Dendritic cell treated with granulocyte-macrophage colony-stimulating factor and Interleukin-4, amounts not matched to agents 40 ng/mL and 50 ng/mL, for 4 days (primary cell): ENCODE measurements around the gene ATG7.
"Not testable (repeated sequence)": the region's sequence is repeated elsewhere in the genome, so short reads cannot be mapped to it uniquely, and the experiment has no call there.

Experiments used
- H3K27ac Mint-ChIP-seq: one replicate; pipeline ENCODE4 v1.8.0; 2022; ENCODE audit warnings: mild to moderate bottlenecking, mixed read lengths
- H3K27me3 Mint-ChIP-seq: one replicate; pipeline ENCODE4 v1.8.0; 2022; ENCODE audit warnings: mild to moderate bottlenecking, mixed read lengths
- H3K36me3 Mint-ChIP-seq: one replicate; pipeline ENCODE4 v1.8.0; 2022; ENCODE audit warnings: low read depth, mixed read lengths
- H3K4me1 Mint-ChIP-seq: one replicate; pipeline ENCODE4 v1.8.0; 2022; ENCODE audit warnings: low read depth, mixed read lengths
- H3K4me3 Mint-ChIP-seq: one replicate; pipeline ENCODE4 v1.8.0; 2022; ENCODE audit warnings: mild to moderate bottlenecking, moderate library complexity, mixed read lengths
- H3K9me3 Mint-ChIP-seq: one replicate; pipeline ENCODE4 v1.8.0; 2022; ENCODE audit warnings: mixed read lengths
- intact Hi-C: fragments of 100-400 bp; cut with micrococcal nuclease; formaldehyde crosslinking; loops from one replicate; pipeline ENCODE4 v1.15.0; 2022

ATG7 gene

DNA sequence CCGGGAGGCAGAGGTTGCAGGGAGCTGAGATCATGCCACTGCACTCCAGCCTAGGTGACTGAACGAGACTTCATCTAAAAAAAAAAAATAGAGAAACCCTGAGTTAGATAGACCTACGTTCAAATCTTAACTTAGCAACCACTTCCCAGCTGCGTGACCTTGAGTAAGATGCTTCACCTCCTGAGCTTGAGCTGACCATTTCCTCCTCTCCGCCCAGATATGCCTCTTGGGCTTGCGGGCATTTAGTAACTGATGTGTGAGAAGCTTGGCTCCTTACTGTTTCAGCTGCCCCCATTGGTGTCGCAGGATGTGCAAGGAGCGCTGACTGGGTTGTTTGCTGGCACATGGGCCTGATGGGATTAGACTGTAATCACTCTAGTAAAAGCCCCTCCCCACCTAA, 26.9 kb upstream of the ATG7 start:
- intact Hi-C loops, result no loop called here
- H3K4me1 Mint-ChIP-seq, result peaks cover 40% of the 10 kb centered on the region
- no peaks in the 10 kb centered on the region for H3K9me3 Mint-ChIP-seq
- H3K27me3 Mint-ChIP-seq, result peaks cover 6% of the 10 kb centered on the region
- H3K4me3 Mint-ChIP-seq, result no peak overlapping the region
- no peak overlapping the region for H3K27ac Mint-ChIP-seq
- peaks cover 79% of the 10 kb centered on the region for H3K36me3 Mint-ChIP-seq

DNA sequence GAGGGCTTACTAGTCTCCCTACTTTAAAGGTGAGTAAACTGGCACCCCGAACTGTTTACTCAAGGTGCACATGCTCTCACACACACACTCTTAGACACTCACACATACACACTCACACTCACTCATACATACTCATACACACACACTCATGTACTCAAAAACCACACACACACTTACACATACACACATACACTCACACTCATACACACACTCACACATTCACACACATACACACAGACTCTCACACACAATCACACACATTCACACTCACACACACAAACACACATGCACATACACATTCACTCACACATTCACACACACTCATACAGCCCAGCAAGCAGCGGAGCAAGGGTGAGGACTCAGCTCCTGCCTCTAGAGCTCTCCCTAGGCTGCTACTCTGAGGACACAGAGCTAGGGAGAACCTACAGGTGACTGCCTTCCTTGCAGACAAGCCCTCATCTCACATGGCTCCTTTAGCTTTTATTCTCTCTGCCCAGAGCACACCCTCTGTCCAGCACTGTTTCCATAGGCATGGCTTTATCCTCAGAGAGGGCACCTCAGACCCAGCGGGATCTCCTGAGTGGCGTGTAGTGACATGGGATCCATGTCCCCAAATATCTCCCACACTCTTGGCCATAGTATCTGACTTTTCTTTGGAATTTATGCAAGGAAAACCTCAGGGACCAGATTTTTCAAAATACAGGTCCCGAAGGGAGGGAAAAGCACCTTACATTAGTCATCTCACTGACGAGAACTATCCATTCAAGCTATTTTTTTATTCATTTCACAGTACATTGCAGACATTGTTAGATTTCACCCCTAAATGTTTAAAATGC, 26.2 kb upstream of the ATG7 start:
- intact Hi-C loops, result no loop called here
- H3K27me3 Mint-ChIP-seq, result peaks cover 4% of the 10 kb centered on the region
- peaks cover 80% of the 10 kb centered on the region for H3K36me3 Mint-ChIP-seq
- H3K4me3 Mint-ChIP-seq, result no peak overlapping the region
- peaks cover 42% of the 10 kb centered on the region for H3K4me1 Mint-ChIP-seq
- H3K9me3 Mint-ChIP-seq, result no peaks in the 10 kb centered on the region
- no peak overlapping the region for H3K27ac Mint-ChIP-seq

DNA sequence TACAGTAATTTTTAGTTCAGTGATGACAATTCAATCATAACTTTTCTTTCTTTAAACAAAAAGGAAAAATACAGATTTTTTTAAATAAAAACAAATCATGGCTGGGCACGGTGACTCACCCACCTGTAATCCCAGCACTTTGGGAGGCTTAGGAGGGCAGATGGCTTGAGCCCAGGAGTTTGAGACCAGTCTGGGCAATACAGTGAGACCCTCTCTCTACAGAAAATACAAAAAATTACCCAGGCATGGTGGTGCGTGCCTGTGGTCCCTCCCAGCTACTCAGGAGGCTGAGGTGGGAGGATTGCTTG, 25.6 kb upstream of the ATG7 start:
- peaks cover 4% of the 10 kb centered on the region for H3K27me3 Mint-ChIP-seq
- no peaks in the 10 kb centered on the region for H3K9me3 Mint-ChIP-seq
- intact Hi-C loops, result no loop called here
- peaks cover 43% of the 10 kb centered on the region for H3K4me1 Mint-ChIP-seq
- H3K4me3 Mint-ChIP-seq, result no peak overlapping the region
- peaks cover 80% of the 10 kb centered on the region for H3K36me3 Mint-ChIP-seq
- H3K27ac Mint-ChIP-seq, result no peak overlapping the region

DNA sequence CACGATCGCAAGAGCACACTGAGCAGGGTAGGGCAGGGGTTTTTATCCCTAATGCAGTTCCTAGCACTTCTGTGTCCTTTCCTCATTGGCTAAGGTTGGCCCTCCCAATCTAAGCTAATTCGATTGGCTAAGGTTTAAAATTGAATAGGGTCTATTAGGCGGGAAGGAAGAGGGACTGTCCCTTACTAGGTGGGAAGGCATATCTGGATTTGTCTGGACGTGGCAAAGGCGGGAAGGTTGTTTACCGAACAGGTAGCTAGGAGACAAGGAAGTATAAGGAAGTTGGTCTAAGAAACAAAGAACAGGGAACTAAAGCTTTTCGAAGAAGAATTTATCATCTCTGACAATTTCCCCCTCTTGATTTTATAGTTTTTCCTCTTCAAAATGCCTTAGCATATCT, 24.8 kb upstream of the ATG7 start:
- intact Hi-C loops, result no loop called here
- H3K4me1 Mint-ChIP-seq, result peaks cover 43% of the 10 kb centered on the region
- H3K27ac Mint-ChIP-seq, result peak overlapping the region; percentile 19
- peaks cover 3% of the 10 kb centered on the region for H3K27me3 Mint-ChIP-seq
- H3K9me3 Mint-ChIP-seq, result no peaks in the 10 kb centered on the region
- H3K4me3 Mint-ChIP-seq, result no peak overlapping the region
- H3K36me3 Mint-ChIP-seq, result peaks cover 80% of the 10 kb centered on the region

DNA sequence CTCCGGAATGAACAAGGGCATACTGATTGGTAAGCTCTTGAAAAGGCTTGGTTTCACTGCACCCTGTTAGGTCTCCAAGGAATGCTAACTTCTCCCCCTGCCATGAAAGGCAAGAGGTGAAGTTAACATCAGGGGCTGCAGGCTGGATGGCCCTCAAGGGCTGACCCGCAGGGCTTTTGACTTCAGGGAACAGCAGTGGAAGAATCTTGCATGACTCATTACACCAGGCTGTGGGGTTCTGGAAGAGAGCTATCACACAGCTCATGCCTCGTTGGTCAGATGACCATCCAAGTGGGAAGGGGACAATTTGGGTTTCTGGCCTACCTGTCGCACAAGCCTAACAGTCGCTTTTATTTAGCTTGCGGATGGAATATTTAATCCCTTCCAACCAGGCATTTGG, 23.6 kb upstream of the ATG7 start:
- peaks cover 3% of the 10 kb centered on the region for H3K27me3 Mint-ChIP-seq
- intact Hi-C loops, result no loop called here
- H3K36me3 Mint-ChIP-seq, result peaks cover 80% of the 10 kb centered on the region
- peaks cover 36% of the 10 kb centered on the region for H3K4me1 Mint-ChIP-seq
- H3K4me3 Mint-ChIP-seq, result no peak overlapping the region
- no peak overlapping the region for H3K27ac Mint-ChIP-seq
- H3K9me3 Mint-ChIP-seq, result peaks cover under 1% of the 10 kb centered on the region

DNA sequence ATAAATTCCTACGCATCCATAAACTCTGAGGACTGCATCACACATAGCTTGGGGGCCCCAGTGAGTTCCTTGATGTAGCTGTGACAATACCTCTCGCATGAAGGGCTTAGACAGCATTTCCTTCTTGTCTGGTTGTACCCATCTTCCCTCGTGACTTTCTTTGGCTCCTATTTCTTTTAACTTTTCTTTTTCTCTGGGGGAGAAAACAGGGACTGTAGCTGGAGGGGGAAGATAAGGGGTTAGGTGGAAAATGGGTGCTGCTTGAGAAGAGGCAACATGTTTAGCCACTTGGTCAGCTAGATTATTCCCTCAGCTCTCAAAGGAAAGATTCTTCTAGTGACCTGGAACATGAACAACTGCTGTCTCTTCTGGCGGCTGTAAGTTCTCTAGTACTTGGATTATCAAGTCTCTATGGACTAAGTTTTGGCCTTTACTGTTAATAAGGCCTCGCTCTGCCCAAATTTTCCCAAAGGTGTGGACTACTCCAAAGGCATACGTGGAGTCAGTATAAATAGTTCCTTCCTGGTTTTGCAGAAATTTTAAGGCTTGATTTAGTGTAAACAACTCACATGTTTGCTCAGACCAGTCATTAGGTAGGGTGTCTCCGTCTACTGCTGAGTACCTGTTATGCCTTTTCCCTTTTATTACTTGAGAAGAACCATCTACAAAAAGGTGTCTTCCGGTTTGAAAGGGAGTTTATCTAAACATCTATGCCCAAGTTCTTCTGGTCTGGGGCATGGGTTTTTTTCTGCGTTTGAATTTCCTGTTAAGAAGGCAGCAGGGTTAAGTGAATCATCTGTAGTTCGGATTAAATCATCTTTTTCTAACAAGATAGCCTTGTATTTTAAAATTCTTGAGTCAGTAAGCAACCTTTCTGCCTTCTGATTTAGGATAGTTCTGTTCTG, 21.0 kb upstream of the ATG7 start:
- Mint-ChIP-seq H3K4me1 (peaks cover 47% of the 10 kb centered on the region), H3K27ac (no peak overlapping the region), H3K27me3 (peaks cover 3% of the 10 kb centered on the region), H3K9me3 (peaks cover 13% of the 10 kb centered on the region), H3K36me3 (peaks cover 92% of the 10 kb centered on the region), H3K4me3 (no peak overlapping the region)
- intact Hi-C loops, result no loop called here

DNA sequence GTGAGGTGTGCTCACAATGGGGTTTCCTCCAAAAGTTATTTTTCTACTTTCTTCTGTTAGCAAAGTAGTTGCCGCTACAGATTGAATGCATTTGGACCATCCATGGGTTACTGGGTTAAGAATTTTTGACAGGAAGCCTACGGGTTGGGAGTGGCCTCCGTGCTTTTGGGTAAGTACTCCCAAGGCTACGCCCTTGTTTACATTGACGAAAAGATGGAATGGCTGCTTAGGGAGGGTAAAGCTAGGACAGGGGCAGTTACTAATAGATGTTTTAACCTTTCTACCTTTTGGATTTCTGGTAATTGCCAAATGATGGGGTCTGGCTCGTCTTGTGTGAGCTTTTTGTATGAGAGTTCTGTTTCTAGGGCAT, 20.4 kb upstream of the ATG7 start:
- H3K27ac Mint-ChIP-seq, result no peak overlapping the region
- peaks cover 98% of the 10 kb centered on the region for H3K36me3 Mint-ChIP-seq
- no peak overlapping the region for H3K4me3 Mint-ChIP-seq
- intact Hi-C loops, result no loop called here
- H3K27me3 Mint-ChIP-seq, result peaks cover 3% of the 10 kb centered on the region
- peaks cover 13% of the 10 kb centered on the region for H3K9me3 Mint-ChIP-seq
- peaks cover 49% of the 10 kb centered on the region for H3K4me1 Mint-ChIP-seq

DNA sequence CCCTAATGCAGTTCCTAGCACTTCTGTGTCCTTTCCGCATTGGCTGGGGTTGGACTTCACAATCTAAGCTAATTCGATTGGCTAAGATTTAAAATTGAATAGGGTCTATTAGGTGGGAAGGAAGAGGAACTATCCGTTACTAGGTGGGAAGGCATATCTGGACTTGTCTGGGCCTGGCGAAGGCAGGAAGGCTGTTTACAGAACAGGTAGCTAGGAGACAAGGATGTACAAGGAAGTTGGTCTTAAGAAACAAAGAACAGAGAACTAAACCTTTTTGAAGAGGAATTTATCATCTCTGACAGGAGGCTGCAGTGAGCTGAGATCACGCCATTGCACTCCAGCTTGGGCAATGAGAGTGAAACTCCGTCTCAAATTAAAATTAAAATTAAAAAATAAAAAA, 17.3 kb upstream of the ATG7 start:
- peaks cover 96% of the 10 kb centered on the region for H3K36me3 Mint-ChIP-seq
- H3K9me3 Mint-ChIP-seq, result peaks cover 13% of the 10 kb centered on the region
- no peak overlapping the region for H3K4me3 Mint-ChIP-seq
- H3K27ac Mint-ChIP-seq, result no peak overlapping the region
- peaks cover 3% of the 10 kb centered on the region for H3K27me3 Mint-ChIP-seq
- peaks cover 39% of the 10 kb centered on the region for H3K4me1 Mint-ChIP-seq
- intact Hi-C loops, result loop anchor here (5.0 kb wide), 1 partner anchor 72 kb away; no protein-coding TSS in a partner anchor

DNA sequence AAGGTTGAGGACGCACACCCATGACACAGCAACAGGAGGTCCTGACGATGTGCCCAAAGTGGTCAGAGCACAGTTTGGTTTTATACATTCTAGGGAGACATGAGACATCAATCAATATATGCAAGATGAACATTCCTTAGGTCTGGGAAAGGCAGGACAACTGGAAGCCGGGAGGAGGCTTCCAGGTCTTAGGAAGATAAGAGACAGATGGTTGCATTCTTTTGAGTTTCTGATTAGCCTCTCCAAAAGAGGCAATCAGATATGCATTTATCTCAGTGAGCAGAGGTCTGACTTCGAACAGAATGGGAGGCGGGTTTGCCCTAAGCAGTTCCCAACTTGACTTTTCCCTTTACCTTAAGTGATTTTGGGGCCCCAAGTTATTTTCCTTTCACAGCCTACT, 16.7 kb upstream of the ATG7 start:
- not testable (repeated sequence) for H3K27ac Mint-ChIP-seq, H3K4me3 Mint-ChIP-seq, H3K27me3 Mint-ChIP-seq
- peaks cover 35% of the 10 kb centered on the region for H3K4me1 Mint-ChIP-seq
- intact Hi-C loops, result loop anchor here (5.0 kb wide), 1 partner anchor 72 kb away; no protein-coding TSS in a partner anchor
- H3K9me3 Mint-ChIP-seq, result peaks cover 13% of the 10 kb centered on the region
- peaks cover 96% of the 10 kb centered on the region for H3K36me3 Mint-ChIP-seq

DNA sequence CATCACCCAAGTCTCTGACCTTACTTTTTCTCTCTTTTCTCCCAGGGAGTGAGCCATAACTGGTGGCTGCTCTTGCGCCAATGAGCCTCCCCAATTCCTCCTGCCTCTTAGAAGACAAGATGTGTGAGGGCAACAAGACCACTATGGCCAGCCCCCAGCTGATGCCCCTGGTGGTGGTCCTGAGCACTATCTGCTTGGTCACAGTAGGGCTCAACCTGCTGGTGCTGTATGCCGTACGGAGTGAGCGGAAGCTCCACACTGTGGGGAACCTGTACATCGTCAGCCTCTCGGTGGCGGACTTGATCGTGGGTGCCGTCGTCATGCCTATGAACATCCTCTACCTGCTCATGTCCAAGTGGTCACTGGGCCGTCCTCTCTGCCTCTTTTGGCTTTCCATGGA, 13.2 kb upstream of the ATG7 start:
- Mint-ChIP-seq H3K4me1 (peaks cover 22% of the 10 kb centered on the region), H3K27me3 (no peaks in the 10 kb centered on the region), H3K4me3 (no peak overlapping the region), H3K27ac (no peak overlapping the region), H3K9me3 (peaks cover 9% of the 10 kb centered on the region), H3K36me3 (peaks cover 96% of the 10 kb centered on the region)
- intact Hi-C loops, result loop anchor here (5.0 kb wide), 1 partner anchor 68 kb away; no protein-coding TSS in a partner anchor

DNA sequence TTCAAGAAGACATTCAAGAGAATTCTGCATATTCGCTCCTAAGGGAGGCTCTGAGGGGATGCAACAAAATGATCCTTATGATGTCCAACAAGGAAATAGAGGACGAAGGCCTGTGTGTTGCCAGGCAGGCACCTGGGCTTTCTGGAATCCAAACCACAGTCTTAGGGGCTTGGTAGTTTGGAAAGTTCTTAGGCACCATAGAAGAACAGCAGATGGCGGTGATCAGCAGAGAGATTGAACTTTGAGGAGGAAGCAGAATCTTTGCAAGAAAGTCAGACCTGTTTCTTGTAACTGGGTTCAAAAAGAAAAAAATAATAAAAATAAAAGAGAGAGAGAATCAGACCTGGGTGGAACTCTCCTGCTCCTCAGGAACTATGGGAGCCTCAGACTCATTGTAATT, 11.7 kb upstream of the ATG7 start:
- H3K36me3 Mint-ChIP-seq, result peaks cover 90% of the 10 kb centered on the region
- intact Hi-C loops, result no loop called here

DNA sequence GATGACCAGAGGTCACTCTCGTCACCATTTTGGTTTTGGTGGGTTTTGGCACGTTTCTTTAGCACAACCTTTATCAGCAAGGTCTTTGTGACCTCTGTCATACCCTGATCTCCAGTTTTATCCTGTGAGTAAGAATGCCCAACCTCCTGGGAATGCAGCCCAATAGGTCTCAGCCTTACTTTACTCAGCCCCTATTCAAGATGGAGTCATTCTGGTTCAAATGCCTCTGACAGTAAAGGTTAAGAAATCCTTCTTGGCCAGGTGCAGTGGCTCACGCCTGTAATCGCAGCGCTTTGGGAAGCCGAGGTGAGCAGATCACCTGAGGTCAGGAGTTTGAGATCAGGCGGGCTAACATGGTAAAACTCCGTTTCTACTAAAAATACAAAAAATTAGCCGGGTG, 3.2 kb upstream of the ATG7 start:
- no peak overlapping the region for H3K4me3 Mint-ChIP-seq
- intact Hi-C loops, result no loop called here
- H3K27ac Mint-ChIP-seq, result no peak overlapping the region
- H3K9me3 Mint-ChIP-seq, result peaks cover 2% of the 10 kb centered on the region
- H3K36me3 Mint-ChIP-seq, result peaks cover 16% of the 10 kb centered on the region
- H3K27me3 Mint-ChIP-seq, result no peaks in the 10 kb centered on the region
- peaks cover 24% of the 10 kb centered on the region for H3K4me1 Mint-ChIP-seq

More for the DNA sequence above, 11.7 kb upstream of the ATG7 start:
- Mint-ChIP-seq H3K27ac (no peak overlapping the region), H3K4me3 (no peak overlapping the region), H3K4me1 (peaks cover 9% of the 10 kb centered on the region), H3K27me3 (no peaks in the 10 kb centered on the region), H3K9me3 (no peaks in the 10 kb centered on the region)

DNA sequence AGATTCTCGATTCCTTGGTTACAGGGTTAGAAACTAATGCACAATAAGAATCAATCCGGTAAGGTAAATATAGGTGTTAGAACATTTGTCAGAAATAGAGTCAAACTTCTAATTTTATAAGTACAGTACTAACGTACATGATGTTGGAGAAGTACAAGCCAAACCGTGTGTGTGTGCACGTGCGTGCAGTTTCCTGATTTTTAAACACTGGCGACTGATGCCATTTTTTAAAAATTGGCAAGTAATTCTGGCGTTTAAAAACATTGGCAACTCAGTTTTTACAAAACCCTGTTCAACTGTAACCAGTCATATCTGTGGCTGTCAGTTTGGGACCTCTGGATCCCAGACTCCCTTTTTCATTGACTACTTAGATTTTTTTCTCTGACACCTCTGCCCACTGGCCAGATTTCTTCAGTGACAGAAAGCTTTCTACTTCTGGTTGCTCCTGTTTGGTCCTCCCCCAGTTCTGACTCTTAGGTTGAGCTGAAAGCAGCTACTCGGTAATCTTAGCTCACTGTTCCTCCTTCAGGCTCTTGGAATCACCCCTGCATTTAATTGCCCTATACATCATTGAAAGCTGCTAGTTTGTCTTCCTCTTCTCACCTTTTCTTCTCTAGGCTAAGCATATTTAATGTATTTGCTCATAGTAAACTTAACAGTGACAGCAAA, 843 bp downstream of the ATG7 start:
- Mint-ChIP-seq H3K27ac (peak overlapping the region; percentile 96), H3K9me3 (peaks cover 25% of the 10 kb centered on the region), H3K27me3 (no peaks in the 10 kb centered on the region), H3K36me3 (peaks cover 44% of the 10 kb centered on the region), H3K4me3 (peak overlapping the region; percentile 79), H3K4me1 (peaks cover 53% of the 10 kb centered on the region)
- intact Hi-C loops, result loop anchor here (5.0 kb wide), 1 partner anchor 34 kb away; no protein-coding TSS in a partner anchor

DNA sequence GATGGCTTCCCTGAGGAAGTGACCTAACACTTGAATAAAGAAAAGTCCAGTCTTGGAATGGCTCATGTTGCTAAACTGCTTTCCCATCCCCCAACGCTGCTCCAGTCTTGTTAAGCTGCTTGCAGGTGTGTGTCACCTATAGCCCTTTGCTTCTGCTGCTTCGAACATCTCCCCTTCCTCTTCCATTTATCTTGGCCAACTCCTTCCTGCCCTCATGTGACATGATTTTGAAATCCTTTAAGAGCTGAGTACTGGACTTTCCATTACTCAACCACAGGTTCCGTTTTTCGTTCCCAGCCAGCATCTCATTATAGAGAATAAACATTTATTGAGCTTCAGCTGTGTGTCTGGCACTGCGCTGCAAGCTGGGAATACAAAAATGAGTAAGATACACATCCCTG, 1.7 kb downstream of the ATG7 start:
- Mint-ChIP-seq H3K4me1 (peaks cover 60% of the 10 kb centered on the region), H3K27ac (peak overlapping the region; percentile 96), H3K4me3 (peak overlapping the region; percentile 79), H3K27me3 (no peaks in the 10 kb centered on the region), H3K36me3 (peaks cover 51% of the 10 kb centered on the region), H3K9me3 (peaks cover 25% of the 10 kb centered on the region)
- intact Hi-C loops, result loop anchor here (1.0 to 5.0 kb wide), 2 partner anchors 15 to 33 kb away; no protein-coding TSS in a partner anchor
